ENCODE results near the gene LRRC72. TPM values are rescaled to one million over a fixed set of nuclear protein-coding genes. Genes with fewer than 3 reads are reported as not detected.

Gene LRRC72
- total and polyA plus RNA-seq, 2 experiments from 2014 or later: not detected

DNA sequence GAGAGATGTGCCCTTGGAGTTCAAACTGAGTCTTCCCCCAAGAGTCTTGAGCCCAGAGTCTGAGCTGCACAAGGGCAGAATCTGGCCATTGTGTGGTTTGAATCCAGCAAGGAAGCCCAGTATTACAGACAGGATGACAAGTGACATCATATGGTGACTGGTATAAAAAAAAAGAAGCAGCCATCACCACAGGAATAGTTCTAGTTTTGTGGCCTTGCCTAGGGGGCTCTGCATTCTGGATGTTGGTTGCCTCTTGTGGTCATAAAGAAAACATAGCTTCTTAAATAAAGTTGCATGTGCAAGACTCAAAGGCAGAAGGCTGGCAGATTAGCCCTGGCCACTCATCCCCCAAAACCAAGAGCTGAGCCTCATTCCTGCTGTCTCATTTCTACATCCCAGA lies 16.8 kb upstream of the LRRC72 start:
- TF ChIP-seq CTCF (IDR thresholded peaks at IDR 0.05; ENCODE audit: poor library complexity): no peak
- TF ChIP-seq EZH2 (IDR thresholded peaks at IDR 0.05; ENCODE audit: borderline replicate concordance): no peak
- no peak for TF ChIP-seq EZH2phosphoT487 (IDR thresholded peaks at IDR 0.05; ENCODE audit: low read depth, severe bottlenecking, unreplicated experiment)
- Histone ChIP-seq H3K9me2 (replicated peaks; ENCODE audit: insufficient read depth) (no peaks in the 10 kb centered on the region), H2AFZ (no peak overlapping the region), H3K36me3 (replicated peaks; ENCODE audit: insufficient read depth, low read depth) (no peaks in the 10 kb centered on the region), H3K4me3 (no peak overlapping the region), H3K27me3 (no peaks in the 10 kb centered on the region), H3K4me1 (ENCODE audit: insufficient read depth) (no peaks in the 10 kb centered on the region), H3K27ac (no peak overlapping the region), H3K9me3 (ENCODE audit: low read depth) (no peaks in the 10 kb centered on the region), H3K4me2 (no peak overlapping the region), H4K20me1 (ENCODE audit: insufficient read depth, poor library complexity, severe bottlenecking) (no peaks in the 10 kb centered on the region), H3K79me2 (no peaks in the 10 kb centered on the region)
- no peak for DNase-seq (ENCODE audit: low spot score)

DNA sequence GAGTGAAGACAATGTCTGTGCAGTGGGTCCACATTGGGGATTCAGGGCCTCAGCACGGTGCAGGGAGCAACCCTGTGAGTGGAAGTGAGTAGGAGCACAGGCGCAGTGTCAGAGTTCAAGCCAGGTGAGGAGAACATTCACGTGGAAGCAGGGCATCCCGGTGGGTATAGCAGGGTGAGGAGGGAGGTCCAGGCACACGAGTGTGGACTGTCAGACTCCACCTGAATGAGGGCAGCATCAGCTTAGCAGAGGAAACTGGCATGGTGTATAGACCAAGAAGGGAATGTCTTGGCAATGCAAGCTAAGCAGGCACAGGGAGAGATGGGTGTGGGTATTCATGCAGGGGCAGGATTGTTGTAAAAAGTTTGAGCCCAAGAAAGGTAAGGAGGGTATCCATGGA lies 15.3 kb upstream of the LRRC72 start:
- no peaks in the 10 kb centered on the region for H3K36me3 ChIP-seq (replicated peaks; ENCODE audit: insufficient read depth, low read depth)
- no peaks in the 10 kb centered on the region for H3K4me1 ChIP-seq (ENCODE audit: insufficient read depth)
- no peak overlapping the region for H3K4me3 ChIP-seq
- H2AFZ ChIP-seq: no peak overlapping the region
- WGBS (ENCODE audit: low lambda C conversion rate, missing lambda C conversion rate): 89% methylated on average over 5 of the region's 5 CpGs
- H3K9me2 ChIP-seq (replicated peaks; ENCODE audit: insufficient read depth): no peaks in the 10 kb centered on the region
- no peaks in the 10 kb centered on the region for H4K20me1 ChIP-seq (ENCODE audit: insufficient read depth, poor library complexity, severe bottlenecking)
- no peaks in the 10 kb centered on the region for H3K79me2 ChIP-seq
- no peak for TF ChIP-seq CTCF (IDR thresholded peaks at IDR 0.05; ENCODE audit: poor library complexity)
- TF ChIP-seq EZH2phosphoT487 (IDR thresholded peaks at IDR 0.05; ENCODE audit: low read depth, severe bottlenecking, unreplicated experiment): no peak
- no peak for TF ChIP-seq EZH2 (IDR thresholded peaks at IDR 0.05; ENCODE audit: borderline replicate concordance)
- H3K9me3 ChIP-seq (ENCODE audit: low read depth): no peaks in the 10 kb centered on the region
- H3K27ac ChIP-seq: no peak overlapping the region
- H3K27me3 ChIP-seq: no peaks in the 10 kb centered on the region
- H3K4me2 ChIP-seq: no peak overlapping the region
- no peak for DNase-seq (ENCODE audit: low spot score)

DNA sequence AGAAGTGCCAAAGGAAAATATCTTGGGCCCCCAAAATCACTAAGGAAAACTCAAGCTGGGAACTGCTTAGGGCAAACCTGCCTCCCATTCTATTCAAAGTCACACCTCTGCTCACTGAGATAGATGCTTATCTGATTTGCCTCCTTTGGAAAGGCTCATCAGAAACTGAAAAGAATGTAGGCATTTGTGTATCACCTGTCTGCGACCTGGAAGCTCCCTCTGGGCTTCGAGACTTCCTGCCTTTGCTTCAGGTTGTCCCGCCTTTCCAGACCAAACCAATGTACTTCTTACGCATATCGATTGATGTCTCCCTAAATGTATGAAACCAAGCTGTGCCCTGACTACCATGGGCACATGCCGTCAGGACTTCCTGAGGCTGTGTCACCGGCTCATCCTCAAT lies 14.5 kb upstream of the LRRC72 start:
- no peak overlapping the region for H3K4me3 ChIP-seq
- H3K4me1 ChIP-seq (ENCODE audit: insufficient read depth): no peaks in the 10 kb centered on the region
- H4K20me1 ChIP-seq (ENCODE audit: insufficient read depth, poor library complexity, severe bottlenecking): no peaks in the 10 kb centered on the region
- H3K27ac ChIP-seq: no peak overlapping the region
- no peaks in the 10 kb centered on the region for H3K9me2 ChIP-seq (replicated peaks; ENCODE audit: insufficient read depth)
- H3K27me3 ChIP-seq: no peaks in the 10 kb centered on the region
- no peaks in the 10 kb centered on the region for H3K79me2 ChIP-seq
- H3K4me2 ChIP-seq: no peak overlapping the region
- no peak overlapping the region for H2AFZ ChIP-seq
- 70% methylated on average over 7 of the region's 7 CpGs for WGBS (ENCODE audit: low lambda C conversion rate, missing lambda C conversion rate)
- no peak for DNase-seq (ENCODE audit: low spot score)
- TF ChIP-seq EZH2 (IDR thresholded peaks at IDR 0.05; ENCODE audit: borderline replicate concordance) (no peak), EZH2phosphoT487 (IDR thresholded peaks at IDR 0.05; ENCODE audit: low read depth, severe bottlenecking, unreplicated experiment) (no peak), CTCF (IDR thresholded peaks at IDR 0.05; ENCODE audit: poor library complexity) (no peak)
- no peaks in the 10 kb centered on the region for H3K36me3 ChIP-seq (replicated peaks; ENCODE audit: insufficient read depth, low read depth)
- no peaks in the 10 kb centered on the region for H3K9me3 ChIP-seq (ENCODE audit: low read depth)

DNA sequence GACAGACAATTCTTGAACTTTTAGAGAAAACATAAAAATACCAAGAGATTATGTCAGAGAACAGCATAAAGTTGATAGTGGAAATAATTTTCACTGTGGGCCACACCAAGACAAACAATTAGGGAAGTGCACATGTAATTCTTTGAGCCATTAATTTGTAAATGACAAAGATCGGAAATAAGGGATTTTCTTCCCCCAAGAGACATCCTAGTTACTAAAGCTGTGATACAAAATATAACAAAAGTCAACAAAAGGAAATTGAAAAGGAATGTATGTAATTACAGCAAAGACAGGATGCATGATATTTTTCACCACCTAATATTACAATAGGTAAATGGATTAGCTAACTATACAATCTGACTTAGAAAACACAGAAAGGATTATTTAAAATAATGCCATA lies 12.4 kb upstream of the LRRC72 start:
- Histone ChIP-seq H3K27me3 (no peaks in the 10 kb centered on the region), H2AFZ (no peak overlapping the region), H3K4me1 (ENCODE audit: insufficient read depth) (no peaks in the 10 kb centered on the region), H3K9me3 (ENCODE audit: low read depth) (no peaks in the 10 kb centered on the region), H3K9me2 (replicated peaks; ENCODE audit: insufficient read depth) (no peaks in the 10 kb centered on the region), H3K79me2 (no peaks in the 10 kb centered on the region), H4K20me1 (ENCODE audit: insufficient read depth, poor library complexity, severe bottlenecking) (no peaks in the 10 kb centered on the region), H3K27ac (no peak overlapping the region), H3K36me3 (replicated peaks; ENCODE audit: insufficient read depth, low read depth) (no peaks in the 10 kb centered on the region), H3K4me2 (no peak overlapping the region), H3K4me3 (no peak overlapping the region)
- TF ChIP-seq CTCF (IDR thresholded peaks at IDR 0.05; ENCODE audit: poor library complexity) (no peak), EZH2 (IDR thresholded peaks at IDR 0.05; ENCODE audit: borderline replicate concordance) (no peak), EZH2phosphoT487 (IDR thresholded peaks at IDR 0.05; ENCODE audit: low read depth, severe bottlenecking, unreplicated experiment) (no peak)
- no peak for DNase-seq (ENCODE audit: low spot score)
- WGBS (ENCODE audit: low lambda C conversion rate, missing lambda C conversion rate): 67% methylated on average over 1 of the region's 1 CpG

Data from hepatocyte (in vitro differentiated cells).